Liver (tissue), 9 donors: ENCODE data around the gene CSTF2T. TPM values are rescaled to one million over a fixed set of nuclear protein-coding genes. Genes with fewer than 3 reads are reported as not detected.

ENCODE experiments used
- DNase-seq: peaks from one replicate; pipeline ENCODE4 v3.0.0-alpha.2; 2017; ENCODE audit warnings: low spot score
- H3K27ac ChIP-seq, 2 donors: one replicate each; pipeline ENCODE4 v1.7.0; 2013; ENCODE audit warnings: inconsistent platforms in 2 of 2, low read length in 2 of 2, control low read depth in 1 of 2, low read depth in 1 of 2, mild to moderate bottlenecking in 1 of 2
- H3K27me3 ChIP-seq, 4 donors: one replicate each; pipeline versions ENCODE4 v1.6.1 to v1.7.0; 2013; ENCODE audit warnings: low read length in 3 of 4, inconsistent platforms in 1 of 4, mild to moderate bottlenecking in 1 of 4, moderate library complexity in 1 of 4; ENCODE audit not compliant: control insufficient read depth in 4 of 4, insufficient read depth in 4 of 4
- H3K36me3 ChIP-seq, 4 donors: one replicate each; pipeline versions ENCODE4 v1.6.1 to v1.7.0; 2013; ENCODE audit warnings: low read length in 3 of 4, mild to moderate bottlenecking in 3 of 4, low read depth in 1 of 4, moderate library complexity in 1 of 4; ENCODE audit not compliant: control insufficient read depth in 4 of 4, insufficient read depth in 3 of 4
- H3K4me1 ChIP-seq, 4 donors: one replicate each; pipeline versions ENCODE4 v1.6.1 to v1.7.0; 2013; ENCODE audit warnings: low read length in 3 of 4, mild to moderate bottlenecking in 3 of 4, moderate library complexity in 1 of 4; ENCODE audit not compliant: control insufficient read depth in 4 of 4, insufficient read depth in 4 of 4
- H3K4me3 ChIP-seq, 3 donors: one replicate each; pipeline versions ENCODE4 v1.6.1 to v1.7.0; 2013; ENCODE audit warnings: low read length in 3 of 3, control low read depth in 1 of 3, low read depth in 1 of 3, mild to moderate bottlenecking in 1 of 3
- H3K9ac ChIP-seq, 2 donors: one replicate each; pipeline ENCODE4 v1.7.0; 2013; ENCODE audit warnings: low read length in 2 of 2, mild to moderate bottlenecking in 2 of 2, moderate library complexity in 2 of 2, control low read depth in 1 of 2, low read depth in 1 of 2
- H3K9me3 ChIP-seq, 4 donors: one replicate each; pipeline versions ENCODE4 v1.6.1 to v1.7.0; 2013; ENCODE audit warnings: low read length in 3 of 4; ENCODE audit not compliant: control insufficient read depth in 4 of 4
- CTCF ChIP-seq: fragments of 150-350 bp; IDR thresholded peaks from 2 replicates; pipeline ENCODE4 v1.5.1; 2017; ENCODE audit warnings: improper control_type of control experiment, low read depth, low read length; ENCODE audit not compliant: missing input control
- FOXA1 ChIP-seq: IDR thresholded peaks from 2 replicates; pipeline ENCODE4 v1.6.1; 2016; ENCODE audit warnings: antibody characterized with exemption
- GABPA ChIP-seq, 2 donors: IDR thresholded peaks in 1 of 2; conservative IDR thresholded peaks in 1 of 2; 2 replicates each; pipeline ENCODE4 v1.6.1; 2016; ENCODE audit warnings: antibody characterized with exemption in 2 of 2, mild to moderate bottlenecking in 1 of 2, moderate library complexity in 1 of 2
- HNF4G ChIP-seq: IDR thresholded peaks from 2 replicates; pipeline ENCODE4 v1.6.1; 2016; ENCODE audit warnings: antibody characterized with exemption
- JUND ChIP-seq, 2 donors: IDR thresholded peaks; 2 replicates each; pipeline ENCODE4 v1.6.1; 2016; ENCODE audit warnings: antibody characterized with exemption in 2 of 2
- NR2F2 ChIP-seq: IDR thresholded peaks from 2 replicates; pipeline ENCODE4 v1.6.1; 2016; ENCODE audit warnings: antibody characterized with exemption
- RAD21 ChIP-seq, 2 donors: IDR thresholded peaks; 2 replicates each; pipeline ENCODE4 v1.6.1; 2016; ENCODE audit warnings: antibody characterized with exemption in 2 of 2, mild to moderate bottlenecking in 2 of 2
- REST ChIP-seq: IDR thresholded peaks from 2 replicates; pipeline ENCODE4 v1.6.1; 2016; ENCODE audit warnings: antibody characterized with exemption, mild to moderate bottlenecking
- RXRA ChIP-seq, 2 donors: IDR thresholded peaks; 2 replicates each; pipeline ENCODE4 v1.6.1; 2017 to 2018; ENCODE audit warnings: antibody characterized with exemption in 2 of 2, mild to moderate bottlenecking in 1 of 2
- SP1 ChIP-seq: IDR thresholded peaks from 2 replicates; pipeline ENCODE4 v1.6.1; 2018; ENCODE audit warnings: antibody characterized with exemption, mild to moderate bottlenecking
- TAF1 ChIP-seq: conservative IDR thresholded peaks from 2 replicates; pipeline ENCODE4 v1.6.1; 2016; ENCODE audit warnings: antibody characterized with exemption, mild to moderate bottlenecking
- YY1 ChIP-seq: IDR thresholded peaks from 2 replicates; pipeline ENCODE4 v1.6.1; 2016; ENCODE audit warnings: antibody characterized with exemption, mild to moderate bottlenecking
- WGBS: extraction: QIAGEN DNeasy Blood & Tissue Kit; methylation state at CpG from one replicate; pipeline ENCODE4 v1.1.7; 2013; 5-methylcytosine and 5-hydroxymethylcytosine counted together
- polyA plus RNA-seq, 2 donors: library from polyadenylated mRNA; stranded (reverse) in 1 of 2; unstranded in 1 of 2; fragments of 200-250 nt in 1 of 2; fragments of >200 nt in 1 of 2; fragmentation: Nextera tagmentation in 1 of 2; extraction: Ambion mirVana in 1 of 2; gene quantifications; one replicate each; pipeline versions ENCODE4 v1.2.1 to v1.2.3, GENCODE V29; 2013 to 2015
- total RNA-seq, 2 donors: library from RNA; depleted of rRNA; stranded (reverse); fragments of >200 nt; gene quantifications; one replicate each; pipeline ENCODE4 v1.2.3, GENCODE V29; 2014
- donor health status: healthy.
- donor health status: healthy.
- donor health status: healthy.
- donor health status: healthy.
- donor health status: healthy.

Gene CSTF2T
- total and polyA plus RNA-seq, 4 donors: 2.7 to 14.2 (median 9.4) TPM

- H3K4me3 ChIP-seq: no peak overlapping the region
- no peaks in the 10 kb centered on the region for H3K9me3 ChIP-seq
- no peaks in the 10 kb centered on the region for H3K27me3 ChIP-seq
- no peak overlapping the region for H3K27ac ChIP-seq
- peaks cover 10 to 19% (median 15%) of the 10 kb centered on the region in 4 donors for H3K4me1 ChIP-seq
- no peak for TF ChIP-seq FOXA1
- TF ChIP-seq REST: no peak
- TF ChIP-seq YY1: no peak
- no peak for TF ChIP-seq NR2F2
- no peak for TF ChIP-seq GABPA (IDR thresholded peaks at IDR 0.05 in 1 of 2, conservative IDR thresholded peaks at IDR 0.05 in 1 of 2)
- no peak for TF ChIP-seq HNF4G
- no peak for TF ChIP-seq TAF1
- no peak for TF ChIP-seq SP1
- no peak for TF ChIP-seq RAD21 (IDR thresholded peaks at IDR 0.05)
- no peak for TF ChIP-seq RXRA (IDR thresholded peaks at IDR 0.05)
- H3K36me3 ChIP-seq: no peaks in the 10 kb centered on the region
- H3K9ac ChIP-seq: no peak overlapping the region
- 85% methylated on average over 1 of the region's 1 CpG for WGBS
- DNase-seq: no peak
Observed at GRCh38 chr10:51696251-51696650, 3.1 kb downstream of the CSTF2T start.

GRCh38 chr10:51694086-51694768 is 5.2 kb downstream of the CSTF2T start:
- no peak overlapping the region for H3K27ac ChIP-seq
- no peak overlapping the region for H3K4me3 ChIP-seq
- no peaks in the 10 kb centered on the region for H3K9me3 ChIP-seq
- H3K4me1 ChIP-seq: peaks cover 10 to 16% (median 15%) of the 10 kb centered on the region in 4 donors
- 84% methylated on average over 5 of the region's 5 CpGs for WGBS
- H3K9ac ChIP-seq: no peak overlapping the region
- no peaks in the 10 kb centered on the region for H3K36me3 ChIP-seq
- DNase-seq: no peak
- no peaks in the 10 kb centered on the region for H3K27me3 ChIP-seq
- no peak for TF ChIP-seq REST
- TF ChIP-seq NR2F2: no peak
- no peak for TF ChIP-seq YY1
- TF ChIP-seq RXRA (IDR thresholded peaks at IDR 0.05): no peak
- no peak for TF ChIP-seq CTCF
- TF ChIP-seq JUND (IDR thresholded peaks at IDR 0.05): no peak
- no peak for TF ChIP-seq TAF1
